Measurements from ENCODE around the gene TTC28. TPM values are rescaled to one million over a fixed set of nuclear protein-coding genes. Genes with fewer than 3 reads are reported as not detected.

TTC28 gene
- total RNA-seq, 2 experiments from 2014 or later: 0.71 to 0.97 TPM

DNA sequence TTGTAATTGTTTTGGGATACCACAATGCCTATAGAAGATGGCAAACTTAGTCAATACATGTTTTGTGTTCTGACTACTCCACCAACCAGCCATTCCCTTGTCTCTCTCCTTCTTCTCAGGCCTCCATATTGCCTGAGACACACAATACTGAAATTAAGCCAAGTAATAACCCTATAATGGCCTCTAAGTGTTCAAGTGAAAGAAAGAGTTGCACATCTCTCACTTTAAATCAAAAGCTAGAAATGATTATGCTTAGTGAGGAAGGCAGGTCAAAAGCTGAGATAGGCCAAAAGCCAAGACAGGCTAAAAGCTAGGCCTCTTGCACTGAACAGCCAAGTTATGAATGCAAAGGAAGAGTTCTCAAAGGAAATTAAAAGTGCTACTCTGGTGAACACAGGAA lies 318.7 kb downstream of the TTC28 start:
- Mint-ChIP-seq H3K36me3 (peaks cover 15% of the 10 kb centered on the region), H3K27me3 (no peaks in the 10 kb centered on the region), H3K9me3 (peaks cover 25% of the 10 kb centered on the region), H3K27ac (no peak overlapping the region), H3K4me1 (peaks cover 4% of the 10 kb centered on the region), H3K4me3 (no peak overlapping the region)
- POLR2A ChIA-PET: no interaction called here
- DNase-seq (no peak), ATAC-seq (ENCODE audit: low read depth) (no peak)

- POLR2A ChIA-PET: no interaction called here
- Mint-ChIP-seq H3K9me3 (peaks cover 17% of the 10 kb centered on the region), H3K4me3 (no peak overlapping the region), H3K36me3 (peaks cover 15% of the 10 kb centered on the region), H3K27me3 (peaks cover 2% of the 10 kb centered on the region), H3K4me1 (peaks cover 4% of the 10 kb centered on the region), H3K27ac (no peak overlapping the region)
- DNase-seq: no peak
- no peak for ATAC-seq (ENCODE audit: low read depth)
Measured at GRCh38 chr22:28358312-28358711, 321.3 kb downstream of the TTC28 start.

DNA sequence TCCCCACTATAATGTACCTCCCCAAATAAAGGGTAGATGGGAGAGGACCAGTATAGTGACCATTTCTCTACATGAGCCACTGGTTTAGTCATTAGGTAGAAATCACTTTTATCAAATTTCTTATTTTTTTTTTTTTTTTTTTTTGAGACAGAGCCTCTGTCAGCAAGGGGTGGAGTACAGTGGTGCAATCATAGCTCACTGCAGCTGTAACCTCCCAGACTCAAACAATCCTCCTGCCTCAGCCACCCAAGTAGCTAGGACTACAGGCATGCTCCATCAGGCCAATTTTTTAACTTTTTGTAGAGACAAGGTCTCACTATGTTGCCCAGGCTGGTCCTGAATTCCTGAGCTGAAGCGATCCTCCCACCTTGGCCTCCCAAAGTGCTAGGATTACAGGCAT lies 322.4 kb downstream of the TTC28 start:
- Mint-ChIP-seq H3K27me3 (peaks cover 2% of the 10 kb centered on the region), H3K27ac (no peak overlapping the region), H3K9me3 (peaks cover 7% of the 10 kb centered on the region), H3K36me3 (peaks cover 10% of the 10 kb centered on the region), H3K4me3 (no peak overlapping the region), H3K4me1 (peaks cover 4% of the 10 kb centered on the region)
- POLR2A ChIA-PET: no interaction called here
- ATAC-seq (ENCODE audit: low read depth) (no peak), DNase-seq (no peak)

DNA sequence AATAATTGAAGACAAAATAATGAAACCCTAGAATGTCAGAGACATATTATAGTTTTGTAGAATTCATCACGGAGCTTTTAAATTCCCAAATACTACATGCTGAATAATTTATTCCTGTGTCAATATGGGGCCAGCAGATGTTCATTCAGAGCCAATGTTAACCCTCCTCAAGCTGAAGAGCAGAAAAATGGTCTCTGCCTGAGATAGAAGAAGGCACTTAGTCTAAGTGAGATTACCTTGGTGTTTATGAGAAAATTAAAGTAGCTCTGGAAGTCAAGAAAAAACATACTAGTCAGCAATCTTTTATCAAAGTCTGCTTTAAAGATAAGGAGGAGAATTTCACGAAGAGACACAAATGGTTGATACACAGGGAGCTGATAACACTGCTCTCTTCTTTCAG lies 328.2 kb downstream of the TTC28 start:
- Mint-ChIP-seq H3K36me3 (no peaks in the 10 kb centered on the region), H3K4me1 (peaks cover 2% of the 10 kb centered on the region), H3K27ac (no peak overlapping the region), H3K9me3 (peaks cover 2% of the 10 kb centered on the region), H3K27me3 (peaks cover 2% of the 10 kb centered on the region), H3K4me3 (no peak overlapping the region)
- POLR2A ChIA-PET: no interaction called here
- DNase-seq: no peak
- ATAC-seq (ENCODE audit: low read depth): no peak

GRCh38 chr22:28348613-28349609 lies 330.7 kb downstream of the TTC28 start:
- H3K9me3 Mint-ChIP-seq: peaks cover 2% of the 10 kb centered on the region
- ATAC-seq (ENCODE audit: low read depth) (no peak), DNase-seq (no peak)
- peaks cover 5% of the 10 kb centered on the region for H3K27me3 Mint-ChIP-seq
- no peak overlapping the region for H3K27ac Mint-ChIP-seq
- POLR2A ChIA-PET: no interaction called here
- H3K4me3 Mint-ChIP-seq: no peak overlapping the region
- H3K4me1 Mint-ChIP-seq: peaks cover 2% of the 10 kb centered on the region
- no peaks in the 10 kb centered on the region for H3K36me3 Mint-ChIP-seq

GRCh38 chr22:28346308-28346707 lies 333.3 kb downstream of the TTC28 start:
- Mint-ChIP-seq H3K9me3 (peaks cover 2% of the 10 kb centered on the region), H3K27me3 (peaks cover 5% of the 10 kb centered on the region), H3K4me1 (peaks cover 2% of the 10 kb centered on the region), H3K4me3 (no peak overlapping the region), H3K36me3 (no peaks in the 10 kb centered on the region), H3K27ac (no peak overlapping the region)
- no peak for DNase-seq
- POLR2A ChIA-PET: no interaction called here
- ATAC-seq (ENCODE audit: low read depth): no peak

GRCh38 chr22:28344918-28345703 lies 334.5 kb downstream of the TTC28 start:
- ATAC-seq (ENCODE audit: low read depth) (no peak), DNase-seq (no peak)
- Mint-ChIP-seq H3K36me3 (peaks cover under 1% of the 10 kb centered on the region), H3K4me1 (peaks cover 2% of the 10 kb centered on the region), H3K4me3 (no peak overlapping the region), H3K27ac (no peak overlapping the region), H3K27me3 (peaks cover 5% of the 10 kb centered on the region), H3K9me3 (peaks cover 2% of the 10 kb centered on the region)
- POLR2A ChIA-PET: no interaction called here

DNA sequence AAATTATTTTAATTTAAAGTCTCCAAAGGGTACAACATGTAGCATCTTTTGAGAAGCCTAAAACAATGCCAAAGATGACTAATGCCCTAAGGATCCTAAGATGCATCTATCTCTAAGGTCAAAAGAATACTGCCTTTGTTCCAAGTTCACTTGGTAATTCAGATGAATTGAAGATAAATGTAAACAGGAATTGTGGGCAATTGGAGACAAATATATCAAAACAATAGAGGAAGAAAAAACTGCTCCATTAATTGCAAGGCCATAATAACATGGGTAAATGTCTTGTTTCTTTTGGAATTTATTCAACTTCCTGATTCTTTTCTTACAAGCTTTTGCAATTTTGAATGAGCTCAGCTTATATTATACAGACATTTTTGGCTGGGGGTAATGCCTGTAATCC lies 338.6 kb downstream of the TTC28 start:
- no peak overlapping the region for H3K27ac Mint-ChIP-seq
- peaks cover 3% of the 10 kb centered on the region for H3K36me3 Mint-ChIP-seq
- peaks cover 5% of the 10 kb centered on the region for H3K9me3 Mint-ChIP-seq
- no peaks in the 10 kb centered on the region for H3K4me1 Mint-ChIP-seq
- peaks cover 5% of the 10 kb centered on the region for H3K27me3 Mint-ChIP-seq
- POLR2A ChIA-PET: no interaction called here
- ATAC-seq (ENCODE audit: low read depth) (no peak), DNase-seq (no peak)
- H3K4me3 Mint-ChIP-seq: no peak overlapping the region

- ATAC-seq (ENCODE audit: low read depth) (no peak), DNase-seq (no peak)
- no peaks in the 10 kb centered on the region for H3K36me3 Mint-ChIP-seq
Measured at GRCh38 chr22:28333088-28333487, 346.6 kb downstream of the TTC28 start.

GRCh38 chr22:28332410-28332809 lies 347.2 kb downstream of the TTC28 start:
- Mint-ChIP-seq H3K4me3 (no peak overlapping the region), H3K4me1 (peaks cover 9% of the 10 kb centered on the region), H3K27ac (no peak overlapping the region), H3K36me3 (no peaks in the 10 kb centered on the region), H3K9me3 (no peaks in the 10 kb centered on the region), H3K27me3 (no peaks in the 10 kb centered on the region)
- no peak for DNase-seq
- POLR2A ChIA-PET: no interaction called here
- no peak for ATAC-seq (ENCODE audit: low read depth)

More at GRCh38 chr22:28333088-28333487, 346.6 kb downstream of the TTC28 start:
- Mint-ChIP-seq H3K27ac (no peak overlapping the region), H3K4me1 (peaks cover 9% of the 10 kb centered on the region), H3K4me3 (no peak overlapping the region), H3K9me3 (no peaks in the 10 kb centered on the region), H3K27me3 (no peaks in the 10 kb centered on the region)
- POLR2A ChIA-PET: no interaction called here

- Mint-ChIP-seq H3K27ac (no peak overlapping the region), H3K36me3 (no peaks in the 10 kb centered on the region), H3K4me1 (peaks cover 9% of the 10 kb centered on the region), H3K27me3 (no peaks in the 10 kb centered on the region), H3K9me3 (no peaks in the 10 kb centered on the region), H3K4me3 (no peak overlapping the region)
- ATAC-seq (ENCODE audit: low read depth): no peak
- POLR2A ChIA-PET: no interaction called here
- no peak for DNase-seq
Measured at GRCh38 chr22:28331695-28332094, 347.9 kb downstream of the TTC28 start.

DNA sequence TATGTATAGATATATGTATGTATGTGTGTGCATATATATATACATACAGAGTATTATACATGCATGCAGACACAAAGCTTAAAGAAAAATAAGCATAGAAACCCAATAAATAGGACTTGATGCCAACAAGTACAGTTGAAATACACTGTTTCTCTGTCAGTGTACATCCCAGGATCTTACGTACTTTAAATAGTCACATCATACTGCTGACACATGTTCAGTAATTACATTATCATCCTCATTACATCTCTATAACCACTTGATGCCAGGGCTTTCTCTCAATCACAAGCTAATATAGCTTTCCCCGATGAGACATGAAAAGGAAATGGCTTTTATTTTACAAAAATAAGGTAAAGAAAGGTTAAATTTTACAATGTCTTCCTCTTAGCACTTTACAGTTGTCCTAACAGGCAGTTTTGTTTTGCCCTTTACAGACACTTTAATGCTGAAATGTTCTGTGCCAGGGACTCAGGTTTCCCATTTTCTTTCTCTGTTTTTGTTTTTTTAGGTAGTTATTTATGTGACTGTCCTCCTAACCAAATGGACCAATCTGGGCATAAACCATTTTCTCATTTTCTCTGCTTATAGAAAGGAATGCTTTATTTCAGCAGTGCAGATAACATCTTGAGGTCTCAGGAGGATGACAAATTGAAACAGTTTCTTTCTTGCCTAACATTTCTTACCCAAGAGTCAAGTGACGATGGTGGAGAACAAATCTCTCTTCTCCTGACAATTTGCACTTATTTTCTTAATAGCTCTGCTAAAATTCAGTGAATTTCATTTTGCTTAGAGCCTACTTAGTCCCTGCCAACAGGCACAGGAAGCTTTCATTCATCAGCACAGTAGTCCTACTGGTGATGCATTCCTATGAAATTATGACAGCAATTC lies 350.2 kb downstream of the TTC28 start:
- POLR2A ChIA-PET: no interaction called here
- H3K27ac Mint-ChIP-seq: no peak overlapping the region
- no peak overlapping the region for H3K4me3 Mint-ChIP-seq
- H3K27me3 Mint-ChIP-seq: no peaks in the 10 kb centered on the region
- ATAC-seq (ENCODE audit: low read depth): no peak
- H3K4me1 Mint-ChIP-seq: peaks cover 9% of the 10 kb centered on the region
- DNase-seq: no peak
- H3K9me3 Mint-ChIP-seq: no peaks in the 10 kb centered on the region
- no peaks in the 10 kb centered on the region for H3K36me3 Mint-ChIP-seq

DNA sequence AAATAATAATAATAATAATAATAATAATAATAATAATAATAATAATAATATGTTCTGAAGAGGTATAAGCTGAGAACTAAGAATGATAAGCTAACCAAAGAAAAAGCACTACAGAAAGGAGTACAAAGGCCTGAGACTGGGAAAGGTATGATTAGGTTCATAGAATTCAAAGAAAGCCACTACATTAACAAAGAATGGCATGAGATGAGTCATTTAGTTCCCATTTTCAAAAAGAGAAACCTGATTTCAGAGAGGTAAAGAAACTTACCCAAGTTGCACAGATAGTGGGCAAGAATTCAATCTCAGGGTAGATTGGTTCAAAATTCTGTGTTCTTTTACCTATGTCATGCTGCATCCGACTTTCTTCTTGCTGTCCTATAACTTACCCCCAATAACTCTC lies 350.9 kb downstream of the TTC28 start:
- H3K27me3 Mint-ChIP-seq: no peaks in the 10 kb centered on the region
- H3K27ac Mint-ChIP-seq: no peak overlapping the region
- ATAC-seq (ENCODE audit: low read depth) (no peak), DNase-seq (no peak)
- H3K9me3 Mint-ChIP-seq: no peaks in the 10 kb centered on the region
- no peaks in the 10 kb centered on the region for H3K36me3 Mint-ChIP-seq
- no peak overlapping the region for H3K4me3 Mint-ChIP-seq
- H3K4me1 Mint-ChIP-seq: peaks cover 9% of the 10 kb centered on the region
- POLR2A ChIA-PET: no interaction called here

Data from activated naive CD8-positive, alpha-beta T cell treated with anti-CD3 and anti-CD28 coated beads, Interleukin-2, amount 10 ng/mL, durations not matched to agents 7 days and 5 days (primary cell).